Central memory CD4-positive, alpha-beta T cell (primary cell): ENCODE results near the gene NDRG4.

ENCODE experiments used
- DNase-seq: peaks from one replicate; pipeline ENCODE4 v3.0.0; 2022
- total RNA-seq, 3 experiments: gene quantifications; one replicate each; lab custom pipeline; 2026; lab: John Stamatoyannopoulos, UW

Gene NDRG4
- total RNA-seq = 0.27 to 1.4 (median 0.32) reads per million in 3 experiments

DNA sequence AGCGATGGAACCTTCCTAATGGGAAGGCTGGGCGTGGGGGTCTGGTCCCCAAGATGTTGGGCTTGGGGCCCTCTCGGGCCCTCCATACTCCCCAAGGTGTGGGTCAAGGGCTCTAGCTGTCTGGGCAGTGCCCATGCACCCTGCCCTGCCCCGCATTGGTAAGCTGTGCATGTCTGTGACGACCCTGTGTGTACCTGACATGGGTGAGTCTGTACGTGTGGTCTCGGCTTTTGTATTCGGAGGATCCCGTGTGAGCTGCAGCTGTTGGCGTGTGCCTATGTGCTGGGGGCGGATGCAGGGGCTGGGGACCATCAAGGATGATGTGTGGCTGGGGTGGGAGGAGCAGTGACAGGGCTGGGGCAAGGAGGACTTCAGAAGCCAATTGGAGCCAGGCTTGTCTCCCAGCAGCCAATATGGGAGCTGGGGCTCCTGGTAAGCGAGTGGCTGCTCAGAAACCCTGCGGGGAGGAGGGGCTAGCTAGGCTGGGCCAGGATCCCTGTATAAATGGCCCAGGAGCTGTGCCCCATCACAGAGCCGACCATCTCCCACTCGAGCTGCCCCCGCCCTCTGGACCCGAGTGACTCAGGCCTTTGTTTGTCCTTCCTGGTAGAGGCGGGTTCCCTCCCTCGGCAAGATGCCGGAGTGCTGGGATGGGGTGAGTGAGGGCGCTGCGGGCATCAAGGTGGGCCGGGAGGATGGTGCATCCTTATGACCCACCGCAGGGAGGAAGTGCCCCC, at the start of gene NDRG4:
NDRG4 (plus strand) TSS at position 529 of the 737 bp plus-strand sequence; CDS start at position 635, 106 bp downstream.
- DNase-seq = peak; percentile 34

DNA sequence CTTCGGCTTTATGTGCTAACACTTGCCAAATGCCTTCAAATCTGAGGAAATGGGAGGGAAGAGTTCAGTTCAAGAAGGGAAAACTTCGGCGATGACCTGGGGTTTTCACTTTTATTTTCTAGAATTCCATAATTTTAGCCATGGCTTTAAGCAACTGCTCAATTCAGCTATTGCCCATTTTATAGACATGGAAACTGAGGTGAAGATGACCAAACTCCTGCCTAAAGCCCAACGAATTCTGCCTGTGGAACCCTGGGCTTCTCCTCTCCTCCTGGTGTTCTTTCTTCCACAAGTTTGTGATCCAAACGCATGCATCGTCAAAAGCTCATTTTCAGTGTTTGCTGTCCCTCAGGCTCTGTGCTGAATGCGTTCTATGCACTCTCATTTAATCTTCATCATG, 49.4 kb upstream of the NDRG4 start:
- DNase-seq = no peak

DNA sequence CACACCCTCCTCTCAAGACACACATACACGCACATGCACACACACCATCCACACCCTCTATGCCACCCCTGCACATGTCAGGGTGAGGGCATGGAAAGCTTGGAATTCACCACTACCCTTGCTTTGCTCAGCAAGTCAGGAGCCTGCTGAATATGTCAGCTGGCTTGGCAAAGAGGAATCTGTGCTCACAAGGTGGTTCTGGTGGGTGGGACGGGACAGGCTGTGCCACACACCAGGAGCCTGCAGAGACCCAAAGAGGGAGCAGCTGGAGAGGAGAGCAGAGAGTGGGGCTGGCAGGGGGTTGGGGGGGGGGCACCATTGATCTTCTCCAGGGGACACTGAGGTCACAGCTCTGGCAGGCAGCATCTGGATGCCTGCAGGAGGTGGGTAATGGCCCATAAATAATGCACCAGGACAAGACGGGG, 48.7 kb upstream of the NDRG4 start:
- no peak for DNase-seq

DNA sequence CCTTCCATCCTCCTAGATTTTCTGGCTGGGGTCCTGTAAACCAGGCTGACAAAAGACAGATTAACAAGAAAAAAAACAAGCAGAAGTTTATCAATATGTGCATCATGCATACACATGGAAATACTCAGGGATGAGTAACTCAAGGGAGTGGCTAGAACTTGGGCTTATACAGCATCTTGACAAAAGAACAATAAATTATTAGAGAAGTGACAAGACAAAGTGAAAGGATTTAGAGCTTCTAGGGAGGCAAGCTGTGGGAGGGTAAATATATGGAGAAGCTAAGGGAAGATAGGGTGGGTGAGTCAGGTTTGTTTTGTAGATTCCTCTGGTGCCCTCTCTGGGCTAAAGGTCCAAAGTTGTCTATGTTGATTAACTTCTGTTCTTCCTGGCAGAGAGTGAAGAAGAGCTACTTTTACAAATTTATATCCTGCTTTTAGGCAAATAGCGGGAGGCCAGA, 48.0 kb upstream of the NDRG4 start:
- DNase-seq = no peak

DNA sequence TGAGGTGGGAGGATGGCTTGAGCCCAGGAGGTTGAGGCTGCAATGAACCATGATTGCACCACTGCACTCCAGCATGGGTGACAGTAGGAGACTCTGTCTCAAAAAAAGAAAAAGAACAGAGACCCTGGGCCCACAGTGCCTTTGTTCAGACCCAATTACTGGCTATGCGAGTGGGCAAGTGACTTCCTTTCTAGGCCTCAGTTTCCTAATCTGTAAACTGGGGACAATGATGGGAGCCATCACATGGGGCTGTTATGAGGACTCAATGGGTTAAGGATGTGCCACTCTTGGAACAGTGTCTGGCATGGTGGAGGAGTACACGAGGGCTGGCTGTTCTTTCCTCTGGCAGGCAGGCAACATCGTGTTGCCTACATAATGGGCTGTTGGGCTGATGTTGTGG, 47.3 kb upstream of the NDRG4 start:
- no peak for DNase-seq

DNA sequence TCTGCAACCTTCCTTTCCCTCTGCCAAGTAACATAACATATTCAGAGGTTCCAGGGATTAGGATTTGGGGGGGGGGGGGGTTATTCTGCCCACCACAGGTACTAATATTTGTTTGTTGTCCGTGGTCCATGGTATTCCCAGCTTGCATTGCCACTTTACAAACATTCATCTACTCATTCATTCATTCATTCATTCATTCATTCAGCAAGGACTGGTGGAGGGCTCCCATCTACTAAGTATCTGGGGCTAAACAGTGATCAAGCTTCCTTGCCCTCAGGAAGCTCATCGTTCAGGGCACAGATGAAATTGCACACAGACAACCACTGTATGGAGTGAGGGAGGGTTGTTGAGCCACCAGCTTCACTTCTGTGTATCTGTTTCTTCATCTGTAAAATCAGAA, 45.8 kb upstream of the NDRG4 start:
- no peak for DNase-seq

GRCh38 chr16:58454856-58455255, 45.1 kb upstream of the NDRG4 start:
- no peak for DNase-seq

DNA sequence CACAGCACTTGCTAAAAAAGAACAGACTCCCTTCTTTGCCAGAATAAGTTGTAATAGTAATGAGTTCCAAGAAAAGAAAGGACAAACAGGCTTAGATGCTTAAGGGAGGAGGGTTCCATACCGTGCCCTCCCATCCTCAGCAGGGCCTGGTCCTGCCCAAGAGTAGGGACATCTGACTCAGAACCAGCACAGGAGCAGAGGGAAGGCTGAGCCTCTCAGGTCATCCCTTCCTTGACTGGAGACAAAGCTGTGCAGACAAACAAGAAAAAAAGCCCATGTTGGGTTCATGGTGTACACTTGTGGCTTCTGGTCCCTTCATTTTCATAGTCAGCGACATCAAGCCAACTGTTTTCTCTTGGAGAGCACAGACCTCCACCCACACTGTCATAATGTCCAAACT, 44.2 kb upstream of the NDRG4 start:
- DNase-seq = no peak

DNA sequence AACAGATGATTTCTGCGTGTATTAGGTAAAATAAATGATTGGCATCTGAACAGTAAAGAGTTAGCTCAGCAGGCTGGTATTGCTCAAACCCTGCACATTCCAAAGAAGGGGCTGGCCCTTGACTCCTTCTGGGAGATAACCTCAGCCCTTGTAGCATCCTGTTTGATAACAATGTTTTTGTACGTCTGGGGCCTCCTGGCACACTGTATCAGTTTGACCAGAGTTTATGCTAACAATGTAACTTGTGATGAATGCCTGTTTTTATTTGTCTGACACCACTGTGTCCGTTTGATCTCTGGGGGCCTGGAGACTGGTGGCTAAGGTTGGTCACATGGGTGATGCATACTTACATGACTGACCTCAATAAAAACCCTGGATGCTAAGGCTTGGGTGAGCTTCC, 43.8 kb upstream of the NDRG4 start:
- DNase-seq = no peak

- no peak for DNase-seq
Measured at GRCh38 chr16:58458606-58459343, 41.2 kb upstream of the NDRG4 start.

DNA sequence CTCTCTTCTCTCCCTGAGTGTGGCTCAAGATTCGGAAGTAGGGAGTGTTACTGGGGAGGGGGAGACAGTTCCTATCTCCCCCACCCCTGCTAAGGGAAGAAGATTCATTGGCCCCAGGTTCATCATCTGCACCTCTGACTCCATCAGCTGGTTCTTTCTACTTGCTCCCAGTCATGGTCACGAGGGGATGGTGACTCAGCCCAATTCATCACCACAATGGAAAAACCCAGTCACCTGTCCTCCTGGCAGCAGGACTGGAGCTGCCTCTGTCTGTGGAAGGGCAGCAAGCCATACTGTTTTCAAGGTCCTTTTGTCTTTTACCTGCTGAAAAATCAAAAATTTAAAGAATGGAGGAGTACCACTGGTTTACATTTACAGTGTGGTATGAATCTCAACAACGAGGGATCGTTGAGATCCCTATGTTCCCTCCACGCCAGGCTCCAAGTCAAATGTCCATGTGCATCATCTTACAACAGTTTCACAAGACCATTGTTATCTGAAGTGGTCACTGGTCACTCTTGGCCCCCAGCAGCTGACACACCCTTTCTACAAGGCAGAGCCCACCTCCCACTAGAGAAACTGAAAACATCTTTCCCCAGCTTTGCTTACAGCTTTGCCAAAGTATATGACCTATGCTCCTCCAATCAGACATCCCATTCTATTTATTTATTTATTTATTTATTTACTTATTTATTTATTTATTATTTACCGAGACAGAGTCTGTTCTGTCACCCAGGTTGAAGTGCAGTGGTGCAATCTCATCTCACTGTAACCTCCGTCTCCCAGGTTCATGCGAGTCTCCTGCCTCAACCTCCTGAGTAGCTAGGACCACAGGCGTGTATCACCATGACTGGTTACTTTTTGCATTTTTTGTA, 40.4 kb upstream of the NDRG4 start:
- DNase-seq = no peak

- DNase-seq = no peak
Measured at GRCh38 chr16:58460219-58460610, 39.7 kb upstream of the NDRG4 start.

GRCh38 chr16:58461056-58461455, 38.9 kb upstream of the NDRG4 start:
- no peak for DNase-seq

GRCh38 chr16:58461640-58462039, 38.3 kb upstream of the NDRG4 start:
- no peak for DNase-seq

DNA sequence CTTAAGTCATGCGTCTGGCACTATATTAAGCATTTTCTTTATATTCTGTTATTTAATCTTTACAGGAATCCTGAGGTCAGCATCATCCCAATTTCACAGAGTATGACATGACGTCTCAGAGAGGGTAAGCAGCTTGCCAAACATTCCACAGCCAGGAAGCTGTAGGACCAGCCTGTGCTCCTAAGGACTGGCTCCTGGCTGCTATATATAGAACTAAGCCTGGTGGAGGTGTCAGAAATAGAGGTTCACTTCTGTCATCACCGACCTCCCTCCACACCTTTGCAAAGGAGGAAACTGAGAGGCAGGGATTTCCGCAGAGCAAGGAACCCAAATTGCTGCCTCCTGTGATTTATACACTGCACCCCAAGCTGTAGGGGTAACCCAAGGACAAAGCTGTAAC, 37.9 kb upstream of the NDRG4 start:
- DNase-seq = no peak

DNA sequence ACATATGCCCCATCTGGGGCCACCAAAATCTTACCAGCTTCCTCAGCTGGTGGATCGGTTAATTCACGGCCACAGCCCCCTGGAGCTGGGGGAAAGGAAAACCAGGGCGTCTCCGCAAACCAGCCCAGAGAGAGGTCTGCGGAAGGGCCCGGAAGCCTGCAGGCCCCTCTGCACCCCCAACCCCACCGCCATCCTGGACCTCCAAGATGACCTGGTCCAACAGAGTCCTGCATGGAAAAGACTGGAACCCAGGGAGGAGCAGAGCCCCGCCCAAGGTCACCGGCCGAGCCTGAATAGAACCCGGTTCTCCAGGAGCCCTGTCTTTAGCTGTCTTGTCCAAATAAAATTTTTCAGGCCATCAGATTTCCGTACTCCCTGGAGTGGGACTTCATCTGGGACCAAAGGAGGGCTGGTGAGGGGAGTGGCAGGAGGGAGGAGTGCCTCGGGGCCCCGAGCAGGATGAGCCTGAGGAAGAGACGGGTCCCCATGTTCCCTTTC, 37.4 kb upstream of the NDRG4 start:
- no peak for DNase-seq

- DNase-seq = no peak
Measured at GRCh38 chr16:58462997-58463941, 36.7 kb upstream of the NDRG4 start.

DNA sequence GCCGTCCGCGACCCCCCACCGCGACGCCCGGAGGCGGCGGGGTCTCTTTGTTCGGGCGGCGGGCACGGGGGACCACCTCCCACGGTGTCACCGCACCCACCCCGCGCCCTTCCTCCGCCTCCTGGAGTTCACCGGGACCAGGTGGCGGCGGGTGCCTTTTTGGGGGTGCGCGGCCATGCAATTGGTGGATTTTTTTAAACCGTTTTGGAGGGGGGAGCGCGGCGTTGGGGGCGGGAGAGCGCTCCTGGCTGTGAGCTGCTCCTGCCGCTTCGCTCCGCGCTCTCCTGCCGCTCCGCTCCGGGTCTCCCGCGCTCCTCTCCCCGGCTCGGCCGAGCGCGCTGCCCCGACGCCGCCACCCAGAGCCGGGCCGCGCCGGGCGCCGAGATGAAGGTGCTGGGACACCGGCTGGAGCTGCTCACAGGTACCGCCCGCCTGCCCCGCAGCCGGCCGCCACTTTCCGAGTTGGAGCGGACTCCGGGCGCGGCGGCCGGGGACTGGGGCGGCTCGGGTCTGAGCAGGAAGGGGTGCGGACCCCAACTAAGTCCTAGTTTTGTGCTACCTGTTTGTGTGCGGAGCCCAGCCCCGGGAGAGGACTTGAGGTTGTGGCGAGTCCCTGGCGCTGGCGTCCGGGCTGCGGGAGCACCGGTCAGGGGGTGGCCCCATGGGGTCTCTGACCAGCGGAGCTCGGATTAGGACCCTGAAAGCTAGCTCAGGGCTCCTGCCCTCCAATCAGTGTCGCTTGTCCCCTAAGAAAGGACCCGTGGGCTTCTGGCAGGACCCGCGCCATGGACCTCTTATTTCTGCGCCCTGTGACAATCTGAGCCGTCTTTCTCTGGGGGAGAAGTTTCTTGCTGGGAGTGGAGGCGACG, 35.7 kb upstream of the NDRG4 start:
- no peak for DNase-seq

GRCh38 chr16:58464916-58465731, 34.8 kb upstream of the NDRG4 start:
- DNase-seq = no peak

- no peak for DNase-seq
Measured at GRCh38 chr16:58465817-58466216, 34.1 kb upstream of the NDRG4 start.
